Fibroblast of lung (primary cell): Measurements from ENCODE around the gene PYGO2. TPM values are rescaled to one million over a fixed set of nuclear protein-coding genes. Genes with fewer than 3 reads are reported as not detected.

Experiments
- DNase-seq, 2 donors: peaks; one replicate each; pipeline versions ENCODE4 v3.0.0 to v3.0.0-alpha.2; 2010; ENCODE audit warnings: low read depth in 2 of 2
- H2AFZ ChIP-seq: 2 replicates; pipeline ENCODE4 v1.5.1; 2012; ENCODE audit warnings: low read length, control low read depth, inconsistent platforms
- H3K27ac ChIP-seq: 2 replicates; pipeline ENCODE4 v1.5.1; 2011; ENCODE audit warnings: low read length, control low read depth; ENCODE audit not compliant: insufficient read depth
- H3K27me3 ChIP-seq: 2 replicates; pipeline ENCODE4 v1.5.1; 2011; ENCODE audit warnings: mild to moderate bottlenecking, low read length; ENCODE audit not compliant: control insufficient read depth, insufficient read depth
- H3K36me3 ChIP-seq: 2 replicates; pipeline ENCODE4 v1.5.1; 2011; ENCODE audit warnings: low read length; ENCODE audit not compliant: control insufficient read depth, insufficient read depth
- H3K4me1 ChIP-seq: 2 replicates; pipeline ENCODE4 v1.5.1; 2011; ENCODE audit warnings: low read length; ENCODE audit not compliant: control insufficient read depth, insufficient read depth; ENCODE audit errors: extremely low read depth
- H3K4me2 ChIP-seq: 2 replicates; pipeline ENCODE4 v1.5.1; 2011; ENCODE audit warnings: low read length, control low read depth; ENCODE audit not compliant: insufficient read depth; ENCODE audit errors: extremely low read depth
- H3K4me3 ChIP-seq, 4 experiments: fragments of 200-600 bp in 1 of 4; sonication (generic) in 1 of 4; replicated peaks in 1 of 4; 2 replicates each; pipeline ENCODE4 v1.5.1; 2011 to 2016; ENCODE audit warnings: low read length in 4 of 4, low read depth in 3 of 4, mild to moderate bottlenecking in 3 of 4, control low read depth in 2 of 4, inconsistent platforms in 1 of 4, mixed read lengths in 1 of 4; ENCODE audit not compliant: insufficient read depth in 1 of 4; ENCODE audit errors: control extremely low read depth in 1 of 4
- H3K79me2 ChIP-seq: 2 replicates; pipeline ENCODE4 v1.5.1; 2012; ENCODE audit warnings: mild to moderate bottlenecking, low read length, inconsistent platforms; ENCODE audit not compliant: control insufficient read depth, insufficient read depth
- H3K9ac ChIP-seq: 2 replicates; pipeline ENCODE4 v1.5.1; 2011; ENCODE audit warnings: mild to moderate bottlenecking, low read length, control low read depth; ENCODE audit not compliant: insufficient read depth
- H3K9me3 ChIP-seq: 2 replicates; pipeline ENCODE4 v1.5.1; 2012; ENCODE audit warnings: low read depth, low read length; ENCODE audit not compliant: control insufficient read depth, insufficient read depth
- H4K20me1 ChIP-seq: 2 replicates; pipeline ENCODE4 v1.5.1; 2011; ENCODE audit warnings: low read length; ENCODE audit not compliant: control insufficient read depth, insufficient read depth; ENCODE audit errors: extremely low read depth
- CTCF ChIP-seq, 2 donors: IDR thresholded peaks in 1 of 2; conservative IDR thresholded peaks in 1 of 2; 1 replicate in 1 of 2; 2 replicates in 1 of 2; pipeline ENCODE4 v1.5.1; 2011 to 2012; ENCODE audit warnings: low read length in 2 of 2, control low read depth in 1 of 2, inconsistent platforms in 1 of 2, low read depth in 1 of 2, mild to moderate bottlenecking in 1 of 2
- EZH2 ChIP-seq: IDR thresholded peaks from 2 replicates; pipeline ENCODE4 v1.5.1; 2012; ENCODE audit warnings: low read length, control low read depth, mild to moderate bottlenecking; ENCODE audit errors: missing control alignments
- polyA plus RNA-seq, 2 donors: library from polyadenylated mRNA; depleted of rRNA in 1 of 2; stranded (reverse) in 1 of 2; unstranded in 1 of 2; fragments of >200 nt; gene quantifications; 2 replicates each; pipeline ENCODE4 v1.2.1, GENCODE V29; 2011 to 2012; ENCODE audit warnings: missing spikeins in 1 of 2
- total RNA-seq: library from RNA; depleted of rRNA; stranded (reverse); fragments of >200 nt; gene quantifications from 2 replicates; pipeline ENCODE4 v1.2.1, GENCODE V29; 2014

The PYGO2 gene
- total and polyA plus RNA-seq, 2 donors (not counting 1 experiment from before 2014, with no cell fraction given): 15.3 to 28.1 TPM

GRCh38 chr1:154958681-154959425 lies 2.7 kb downstream of the PYGO2 start:
- TF ChIP-seq CTCF (conservative IDR thresholded peaks at IDR 0.05 in 1 of 2, IDR thresholded peaks at IDR 0.05 in 1 of 2; ENCODE audit: low read depth in 1 of 2, low read length in 2 of 2) (no peak), EZH2 (no peak)
- H2AFZ ChIP-seq: no peak overlapping the region
- H3K27ac ChIP-seq: no peak overlapping the region
- peaks cover 10% of the 10 kb centered on the region for H3K36me3 ChIP-seq
- H3K9me3 ChIP-seq: no peaks in the 10 kb centered on the region
- H3K4me2 ChIP-seq: no peak overlapping the region
- H3K27me3 ChIP-seq: no peaks in the 10 kb centered on the region
- H3K4me3 ChIP-seq: no peak overlapping the region
- H3K4me1 ChIP-seq: peaks cover 16% of the 10 kb centered on the region
- H4K20me1 ChIP-seq: no peaks in the 10 kb centered on the region
- DNase-seq: no peak
- no peak overlapping the region for H3K9ac ChIP-seq
- H3K79me2 ChIP-seq: peaks cover 11% of the 10 kb centered on the region

- H3K4me2 ChIP-seq: no peak overlapping the region
- H3K4me1 ChIP-seq: peaks cover 16% of the 10 kb centered on the region
- H3K36me3 ChIP-seq: peaks cover 6% of the 10 kb centered on the region
- no peak for DNase-seq
- H2AFZ ChIP-seq: no peak overlapping the region
- H3K27ac ChIP-seq: no peak overlapping the region
- no peaks in the 10 kb centered on the region for H3K9me3 ChIP-seq
- H3K27me3 ChIP-seq: no peaks in the 10 kb centered on the region
- no peak overlapping the region for H3K4me3 ChIP-seq
- no peaks in the 10 kb centered on the region for H4K20me1 ChIP-seq
- H3K79me2 ChIP-seq: peaks cover 11% of the 10 kb centered on the region
- H3K9ac ChIP-seq: no peak overlapping the region
- TF ChIP-seq EZH2 (no peak), CTCF (conservative IDR thresholded peaks at IDR 0.05 in 1 of 2, IDR thresholded peaks at IDR 0.05 in 1 of 2; ENCODE audit: low read depth in 1 of 2, low read length in 2 of 2) (no peak)
Measured at GRCh38 chr1:154958036-154958435, 3.5 kb downstream of the PYGO2 start.

- no peaks in the 10 kb centered on the region for H3K27me3 ChIP-seq
- peaks cover 11% of the 10 kb centered on the region for H3K79me2 ChIP-seq
- peak in 1 of 2 donors; percentile 16 for DNase-seq
- peak overlapping the region; percentile 16 for H3K27ac ChIP-seq
- no peaks in the 10 kb centered on the region for H4K20me1 ChIP-seq
- TF ChIP-seq EZH2 (no peak), CTCF (conservative IDR thresholded peaks at IDR 0.05 in 1 of 2, IDR thresholded peaks at IDR 0.05 in 1 of 2; ENCODE audit: low read depth in 1 of 2, low read length in 2 of 2) (no peak)
- H3K9me3 ChIP-seq: no peaks in the 10 kb centered on the region
- H3K9ac ChIP-seq: no peak overlapping the region
- H3K4me3 ChIP-seq: no peak overlapping the region
- peaks cover 16% of the 10 kb centered on the region for H3K4me1 ChIP-seq
- H3K36me3 ChIP-seq: peaks cover 5% of the 10 kb centered on the region
- no peak overlapping the region for H2AFZ ChIP-seq
- no peak overlapping the region for H3K4me2 ChIP-seq
Measured at GRCh38 chr1:154957091-154957657, 4.4 kb downstream of the PYGO2 start.
